ENCODE data around the gene MXRA8.

The MXRA8 gene

DNA sequence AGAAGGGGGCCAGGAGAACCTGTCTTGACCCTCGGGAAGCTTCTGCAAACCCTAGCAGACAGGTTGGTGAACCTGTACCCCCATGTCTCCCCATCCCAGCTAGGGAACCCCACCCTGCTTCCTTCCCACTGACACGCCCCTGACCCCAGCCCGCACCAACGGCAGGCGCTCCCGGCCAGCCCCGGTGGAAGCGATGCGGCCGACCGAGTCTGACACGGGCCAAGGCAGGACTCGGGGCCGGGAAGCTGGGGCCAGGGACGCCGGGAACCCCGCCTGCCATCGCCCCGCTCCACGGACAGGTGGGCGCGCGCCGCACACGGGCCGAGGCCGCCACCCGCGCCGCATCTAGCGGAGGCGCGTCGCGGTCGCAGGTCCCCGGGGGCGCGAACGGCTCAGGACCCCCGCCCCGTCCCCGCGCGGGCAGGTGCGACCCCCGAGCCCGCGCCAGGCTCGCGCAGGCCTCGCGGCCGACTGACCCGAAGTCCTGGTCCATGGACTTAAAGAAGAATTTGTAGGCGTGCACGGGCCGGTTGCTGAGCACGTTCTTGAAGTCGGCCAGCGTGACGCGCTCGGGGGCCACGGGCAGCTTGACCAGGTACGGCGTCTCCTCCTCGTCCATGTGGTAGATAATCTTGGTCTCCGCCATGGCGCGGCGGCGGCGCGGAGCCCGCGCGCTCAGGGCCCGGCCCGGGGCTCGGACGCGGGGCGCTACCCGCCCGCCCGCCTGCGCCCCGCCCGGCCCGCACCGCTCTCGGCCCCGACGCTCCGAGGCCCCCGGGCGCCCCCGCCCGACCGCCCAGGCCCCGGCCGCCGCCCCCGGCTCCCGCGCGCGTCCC lies 9.7 kb downstream of the MXRA8 start:
- DNase-seq (ENCODE audit: low read depth), result no peak

GRCh38 chr1:1347663-1348419 lies 10.5 kb downstream of the MXRA8 start:
- no peak for DNase-seq (ENCODE audit: low read depth)

GRCh38 chr1:1347026-1347595 lies 11.2 kb downstream of the MXRA8 start:
- DNase-seq (ENCODE audit: low read depth), result no peak

DNA sequence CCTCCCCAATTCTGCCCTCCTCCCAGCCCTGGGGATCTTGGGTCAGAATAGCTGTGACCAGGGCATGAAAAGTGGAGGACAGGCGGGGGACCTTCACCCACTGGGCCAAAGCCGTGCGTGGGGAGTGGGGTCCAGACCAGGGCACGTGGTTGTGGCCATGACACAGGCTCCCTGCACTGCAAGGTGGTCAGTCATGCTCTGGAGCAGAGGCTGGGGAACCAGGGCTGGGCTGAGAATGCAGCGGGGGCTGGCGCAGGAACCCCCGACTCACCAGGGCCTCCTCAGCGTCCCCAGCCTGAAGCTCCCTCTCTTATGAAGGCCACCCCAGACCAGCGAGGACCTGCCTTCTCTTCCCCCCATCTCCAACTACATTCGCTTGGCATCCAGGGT lies 11.9 kb downstream of the MXRA8 start:
- DNase-seq (ENCODE audit: low read depth), result no peak

- no peak for DNase-seq (ENCODE audit: low read depth)
Observed at GRCh38 chr1:1345860-1346500, 12.4 kb downstream of the MXRA8 start.

- DNase-seq (ENCODE audit: low read depth), result no peak
Observed at GRCh38 chr1:1345384-1345783, 13.0 kb downstream of the MXRA8 start.

- DNase-seq (ENCODE audit: low read depth), result no peak
Observed at GRCh38 chr1:1344655-1345361, 13.5 kb downstream of the MXRA8 start.

- DNase-seq (ENCODE audit: low read depth), result no peak
Observed at GRCh38 chr1:1343811-1344421, 14.4 kb downstream of the MXRA8 start.

- no peak for DNase-seq (ENCODE audit: low read depth)
Observed at GRCh38 chr1:1342584-1343115, 15.7 kb downstream of the MXRA8 start.

DNA sequence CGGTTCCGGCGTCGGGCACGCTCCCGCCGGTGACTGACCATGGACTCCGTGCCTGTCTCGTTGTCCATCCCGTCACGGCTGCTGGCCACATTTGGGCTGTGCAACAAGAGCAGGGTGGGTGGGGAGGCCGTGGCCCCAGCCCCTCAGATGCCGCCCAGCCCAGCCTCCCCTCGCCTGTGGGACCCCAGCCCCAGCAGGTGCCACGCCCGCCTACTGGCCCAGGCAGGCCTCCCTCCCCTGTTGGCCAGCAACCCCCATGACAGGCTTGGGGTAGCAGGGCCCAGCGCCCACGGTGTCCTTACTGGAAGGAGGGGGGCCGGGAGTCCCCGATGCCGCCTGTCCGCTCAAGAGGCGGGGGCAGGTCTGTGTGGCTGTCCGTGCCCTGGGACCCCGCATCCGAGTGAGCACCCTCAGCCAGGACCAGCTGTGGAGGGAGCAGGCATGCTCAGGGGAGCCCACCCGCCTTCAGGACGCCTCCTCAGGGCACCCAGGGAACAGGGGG lies 16.2 kb downstream of the MXRA8 start:
- DNase-seq (ENCODE audit: low read depth), result no peak

- no peak for DNase-seq (ENCODE audit: low read depth)
Observed at GRCh38 chr1:1341549-1342021, 16.8 kb downstream of the MXRA8 start.

- no peak for DNase-seq (ENCODE audit: low read depth)
Observed at GRCh38 chr1:1340791-1341548, 17.4 kb downstream of the MXRA8 start.

- no peak for DNase-seq (ENCODE audit: low read depth)
Observed at GRCh38 chr1:1340185-1340584, 18.2 kb downstream of the MXRA8 start.

GRCh38 chr1:1338278-1338677 lies 20.1 kb downstream of the MXRA8 start:
- no peak for DNase-seq (ENCODE audit: low read depth)

DNA sequence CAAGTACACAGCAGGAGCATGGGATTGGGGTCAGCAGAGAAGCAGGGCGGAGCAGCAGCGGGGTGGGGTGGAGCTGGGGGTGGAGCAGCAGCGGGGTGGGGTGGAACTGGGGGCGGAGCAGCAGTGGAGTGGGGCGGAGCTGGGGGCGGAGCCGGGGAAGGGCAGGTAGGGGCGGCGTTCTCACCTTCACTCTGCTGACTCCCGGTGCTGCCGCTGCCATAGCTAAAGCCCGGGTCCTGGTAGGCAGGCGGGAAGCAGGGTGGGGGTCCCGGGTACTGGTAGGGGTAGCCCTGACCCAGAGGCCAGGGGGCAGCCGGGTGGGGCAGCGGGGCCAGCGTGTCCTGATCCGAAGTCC lies 20.6 kb downstream of the MXRA8 start:
- no peak for DNase-seq (ENCODE audit: low read depth)

DNA sequence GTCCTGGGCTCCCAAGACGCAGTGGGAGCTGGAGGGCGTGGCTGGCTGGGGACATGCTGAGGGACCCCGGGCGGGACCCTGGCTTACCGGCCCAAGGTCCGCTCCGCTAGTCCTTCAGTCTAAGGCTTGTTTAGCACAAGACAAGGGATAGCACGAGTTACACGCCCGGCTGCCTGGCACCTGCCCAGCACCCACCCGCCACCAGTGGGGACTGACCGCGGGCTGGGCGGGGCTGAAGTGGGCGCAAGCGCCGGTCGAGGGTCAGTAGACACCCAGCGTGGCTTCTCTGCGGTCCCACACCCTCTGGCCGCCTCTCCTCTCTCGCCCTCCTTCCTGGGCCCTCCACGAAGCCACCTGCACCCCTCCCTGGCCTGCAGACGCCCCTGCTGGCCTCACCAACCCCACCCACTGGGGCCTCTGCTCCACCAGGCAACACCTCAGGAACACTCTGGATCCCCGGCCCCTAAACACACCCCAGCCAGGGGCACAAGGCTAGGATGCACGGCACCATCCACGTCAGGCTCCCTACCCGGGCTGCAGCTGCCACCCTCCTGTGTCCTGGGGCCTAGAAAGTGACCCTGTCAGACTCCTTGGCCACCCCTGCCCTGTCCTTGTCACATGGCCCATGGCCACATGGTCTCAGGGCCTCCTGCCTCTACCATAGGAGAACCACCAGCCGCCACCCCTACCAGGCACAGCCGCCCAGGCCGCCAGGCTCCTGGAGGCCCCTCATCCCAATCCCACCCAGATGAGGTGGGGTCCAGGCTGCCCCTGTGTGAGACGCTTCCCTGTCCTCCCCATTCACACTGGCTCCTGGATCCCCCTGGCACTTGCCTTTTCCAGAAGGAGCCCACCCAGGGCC lies 21.2 kb downstream of the MXRA8 start:
- no peak for DNase-seq (ENCODE audit: low read depth)

DNA sequence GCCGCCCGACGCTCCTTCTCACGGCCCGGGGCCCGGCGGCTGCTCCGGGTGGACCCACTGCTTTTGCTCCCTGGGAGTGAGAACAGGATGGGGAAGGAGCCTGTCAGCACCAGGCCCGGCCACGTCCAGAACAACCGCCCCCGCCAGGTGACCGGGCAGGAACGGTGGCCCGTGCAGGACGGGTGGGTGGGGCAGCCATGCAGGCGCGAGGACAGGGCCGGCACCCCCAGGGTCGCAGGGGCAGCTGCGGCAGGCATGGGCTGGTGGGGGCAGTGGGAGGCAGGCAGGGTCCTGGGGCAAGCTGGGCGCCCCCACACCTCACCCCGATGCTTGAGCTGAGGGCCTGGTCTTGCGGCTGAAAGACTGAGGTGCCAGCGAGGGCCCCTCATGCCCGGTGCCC lies 21.9 kb downstream of the MXRA8 start:
- DNase-seq (ENCODE audit: low read depth), result no peak

- DNase-seq (ENCODE audit: low read depth), result no peak
Observed at GRCh38 chr1:1335792-1336248, 22.5 kb downstream of the MXRA8 start.

- DNase-seq (ENCODE audit: low read depth), result no peak
Observed at GRCh38 chr1:1335283-1335682, 23.1 kb downstream of the MXRA8 start.

All from GM04504 (cell line).